Adrenal gland (tissue), 5 donors: Measurements from ENCODE around the gene AOPEP.

Experiments used
- CTCF ChIP-seq, 6 experiments: fragments of 450-650 bp in 4 of 6; fragments of 200-600 bp in 2 of 6; sonication (generic) in 1 of 6; IDR thresholded peaks; 1 replicate in 5 of 6; 2 replicates in 1 of 6; pipeline versions ENCODE4 v1.5.1 to v1.8.0; 2016 to 2021; ENCODE audit warnings: antibody characterized with exemption in 6 of 6, mild to moderate bottlenecking in 2 of 6, moderate library complexity in 1 of 6
- POLR2A ChIP-seq, 2 donors: fragments of 450-650 bp; IDR thresholded peaks; one replicate each; pipeline ENCODE4 v1.6.1; 2017; ENCODE audit warnings: antibody characterized with exemption in 2 of 2, mild to moderate bottlenecking in 2 of 2, moderate library complexity in 1 of 2
- donor health status: DM: no; HTN: no; CAD: no.

DNA sequence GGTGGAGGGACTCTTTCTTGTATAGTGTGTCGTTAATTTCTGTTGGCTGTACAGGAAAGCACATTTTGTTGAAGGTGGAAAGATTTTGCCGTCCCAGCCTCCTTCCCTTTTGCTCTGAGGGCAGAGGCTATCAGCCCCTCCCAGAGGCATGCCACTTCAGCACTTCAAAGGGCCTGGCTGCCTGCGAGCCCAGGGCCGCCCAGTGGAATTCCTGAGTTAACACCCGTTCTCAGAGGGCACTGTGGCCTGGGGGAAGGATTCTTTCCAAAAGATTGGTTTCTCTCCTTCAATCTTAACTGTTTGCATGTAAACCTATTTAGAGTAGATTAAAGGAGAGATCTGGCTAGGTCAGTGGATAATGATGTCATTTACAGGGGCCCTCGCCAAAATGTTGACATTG, 352.4 kb downstream of the AOPEP start:
- TF ChIP-seq CTCF (IDR thresholded peaks at IDR 0.05) (peak in 2 of 6 experiments; percentile 17 to 31), POLR2A (IDR thresholded peaks at IDR 0.05) (no peak)
